Ascending aorta (tissue), 2 donors: ENCODE results near the gene STS. TPM values are rescaled to one million over a fixed set of nuclear protein-coding genes. Genes with fewer than 3 reads are reported as not detected.

Source experiments
- DNase-seq, 2 donors: peaks; one replicate each; pipeline ENCODE4 v3.0.0-alpha.2; 2019; ENCODE audit warnings: low spot score in 2 of 2
- H3K27ac ChIP-seq, 2 donors: fragments of 200-600 bp; sonication (generic); one replicate each; pipeline ENCODE4 v1.5.1; 2016 to 2017; ENCODE audit warnings: mild to moderate bottlenecking in 1 of 2
- H3K27me3 ChIP-seq: fragments of 200-600 bp; sonication (generic); one replicate; pipeline ENCODE4 v1.5.1; 2017
- H3K36me3 ChIP-seq, 2 donors: fragments of 200-600 bp; sonication (generic); one replicate each; pipeline ENCODE4 v1.5.1; 2016
- H3K4me1 ChIP-seq, 2 donors: fragments of 200-600 bp; sonication (generic); one replicate each; pipeline ENCODE4 v1.5.1; 2016 to 2017; ENCODE audit warnings: mild to moderate bottlenecking in 1 of 2
- H3K4me3 ChIP-seq, 2 donors: fragments of 200-600 bp; sonication (generic); one replicate each; pipeline ENCODE4 v1.5.1; 2016 to 2017; ENCODE audit warnings: mild to moderate bottlenecking in 1 of 2
- H3K9me3 ChIP-seq, 2 donors: fragments of 200-600 bp; sonication (generic); one replicate each; pipeline ENCODE4 v1.5.1; 2016
- CTCF ChIP-seq, 3 experiments: fragments of 200-600 bp in 2 of 3; fragments of 450-650 bp in 1 of 3; sonication (generic) in 2 of 3; IDR thresholded peaks; one replicate each; pipeline ENCODE4 v1.5.1; 2016 to 2019; ENCODE audit warnings: antibody characterized with exemption in 3 of 3, mild to moderate bottlenecking in 1 of 3, moderate library complexity in 1 of 3
- intact Hi-C: fragments of 100-400 bp; cut with DNase I; formaldehyde crosslinking; loops from one replicate; pipeline ENCODE4 v1.15.1; 2023
- total RNA-seq: library from RNA; depleted of rRNA; stranded (reverse); fragments of >200 nt; gene quantifications from one replicate; pipeline ENCODE4 v1.1.0, GENCODE V29; 2016

Gene STS
- total RNA-seq, 1 donor from 2014 or later, result 7.2 TPM

- H3K9me3 ChIP-seq, result no peaks in the 10 kb centered on the region
- no peak overlapping the region for H3K27ac ChIP-seq
- intact Hi-C loops, result no loop called here
- no peak for DNase-seq
- no peaks in the 10 kb centered on the region for H3K4me1 ChIP-seq
- H3K27me3 ChIP-seq, result no peaks in the 10 kb centered on the region
- no peaks in the 10 kb centered on the region for H3K36me3 ChIP-seq
- TF ChIP-seq CTCF (IDR thresholded peaks at IDR 0.05), result no peak
- H3K4me3 ChIP-seq, result no peak overlapping the region
Measured at GRCh38 chrX:7127056-7127455, 20.5 kb upstream of the STS start.

- no peak for TF ChIP-seq CTCF (IDR thresholded peaks at IDR 0.05)
- no peaks in the 10 kb centered on the region for H3K4me1 ChIP-seq
- no peaks in the 10 kb centered on the region for H3K27me3 ChIP-seq
- DNase-seq, result no peak
- intact Hi-C loops, result no loop called here
- no peak overlapping the region for H3K27ac ChIP-seq
- H3K9me3 ChIP-seq, result no peaks in the 10 kb centered on the region
- no peak overlapping the region for H3K4me3 ChIP-seq
- no peaks in the 10 kb centered on the region for H3K36me3 ChIP-seq
Measured at GRCh38 chrX:7131621-7132020, 15.9 kb upstream of the STS start.

GRCh38 chrX:7132335-7133049 is 15.0 kb upstream of the STS start:
- Histone ChIP-seq H3K27ac (no peak overlapping the region), H3K27me3 (no peaks in the 10 kb centered on the region), H3K4me1 (no peaks in the 10 kb centered on the region), H3K36me3 (no peaks in the 10 kb centered on the region), H3K9me3 (no peaks in the 10 kb centered on the region), H3K4me3 (no peak overlapping the region)
- TF ChIP-seq CTCF (IDR thresholded peaks at IDR 0.05), result no peak
- no peak for DNase-seq
- intact Hi-C loops, result no loop called here

- Histone ChIP-seq H3K4me1 (no peaks in the 10 kb centered on the region), H3K36me3 (no peaks in the 10 kb centered on the region), H3K27me3 (no peaks in the 10 kb centered on the region), H3K4me3 (no peak overlapping the region), H3K27ac (no peak overlapping the region), H3K9me3 (no peaks in the 10 kb centered on the region)
- no peak for DNase-seq
- intact Hi-C loops, result no loop called here
- TF ChIP-seq CTCF (IDR thresholded peaks at IDR 0.05), result no peak
Measured at GRCh38 chrX:7133050-7133440, 14.5 kb upstream of the STS start.

- intact Hi-C loops, result no loop called here
- H3K27me3 ChIP-seq, result no peaks in the 10 kb centered on the region
- H3K9me3 ChIP-seq, result no peaks in the 10 kb centered on the region
- no peaks in the 10 kb centered on the region for H3K4me1 ChIP-seq
- H3K36me3 ChIP-seq, result no peaks in the 10 kb centered on the region
- no peak for TF ChIP-seq CTCF (IDR thresholded peaks at IDR 0.05)
- DNase-seq, result no peak
- H3K27ac ChIP-seq, result no peak overlapping the region
- no peak overlapping the region for H3K4me3 ChIP-seq
Measured at GRCh38 chrX:7134981-7135380, 12.5 kb upstream of the STS start.
